CD4-positive, alpha-beta T cell (primary cell): ENCODE results near the gene GNG7. TPM values are rescaled to one million over a fixed set of nuclear protein-coding genes. Genes with fewer than 3 reads are reported as not detected.
A peak's percentile ranks its signal among the peaks of the same experiment; 100 is the strongest.

Source experiments
- ATAC-seq: fragments of 200-7000 bp; cut with Tn5 transposase; one replicate; pipeline ENCODE4 v1.10.0; 2022; ENCODE audit warnings: mild to moderate bottlenecking; ENCODE audit not compliant: poor library complexity
- CTCF ChIA-PET: fragments of 350-600 bp; sonication (Branson Sonifier 250); formaldehyde crosslinking; loops from one replicate; lab custom pipeline; 2021; ENCODE audit warnings: antibody characterized with exemption, inconsistent platforms; lab: Charles Lee
- POLR2A ChIA-PET: fragments of 350-600 bp; sonication (Branson Sonifier 250); formaldehyde crosslinking; loops from one replicate; lab custom pipeline; 2021; ENCODE audit warnings: antibody characterized with exemption, inconsistent platforms; lab: Charles Lee
- DNase-seq, 14 experiments: peaks; one replicate each; pipeline ENCODE4 v3.0.0-alpha.2; 2013 to 2020; ENCODE audit warnings: mixed read lengths in 2 of 14
- H3K27ac ChIP-seq, 2 donors: one replicate each; pipeline versions ENCODE4 v1.5.1 to v1.7.0; 2013; ENCODE audit warnings: low read length in 2 of 2, low read depth in 1 of 2, mild to moderate bottlenecking in 1 of 2
- H3K27me3 ChIP-seq, 2 experiments: 1 replicate in 1 of 2; 2 replicates in 1 of 2; pipeline versions ENCODE4 v1.6.1 to v1.7.0; 2013; ENCODE audit warnings: low read length in 2 of 2, control low read depth in 1 of 2, mild to moderate bottlenecking in 1 of 2, moderate library complexity in 1 of 2; ENCODE audit not compliant: insufficient read depth in 2 of 2, control insufficient read depth in 1 of 2
- H3K36me3 ChIP-seq: one replicate; pipeline ENCODE4 v1.6.1; 2013; ENCODE audit warnings: low read length, control low read depth; ENCODE audit not compliant: insufficient read depth
- H3K4me1 ChIP-seq: one replicate; pipeline ENCODE4 v1.6.1; 2013; ENCODE audit warnings: low read length, control low read depth; ENCODE audit not compliant: insufficient read depth
- H3K4me3 ChIP-seq: one replicate; pipeline ENCODE4 v1.5.1; 2013; ENCODE audit warnings: mild to moderate bottlenecking, low read length, moderate library complexity
- H3K9me3 ChIP-seq, 2 experiments: 1 replicate in 1 of 2; 2 replicates in 1 of 2; pipeline versions ENCODE4 v1.6.1 to v1.7.0; 2013; ENCODE audit warnings: low read length in 2 of 2, mild to moderate bottlenecking in 2 of 2, control low read depth in 1 of 2, moderate library complexity in 1 of 2; ENCODE audit not compliant: control insufficient read depth in 1 of 2, insufficient read depth in 1 of 2
- H3K27ac Mint-ChIP-seq: one replicate; pipeline ENCODE4 v1.8.0; 2020; ENCODE audit warnings: mixed read lengths
- H3K27me3 Mint-ChIP-seq: one replicate; pipeline ENCODE4 v1.8.0; 2021; ENCODE audit warnings: mixed read lengths
- H3K36me3 Mint-ChIP-seq: one replicate; pipeline ENCODE4 v1.8.0; 2021; ENCODE audit warnings: low read depth, mixed read lengths
- H3K4me1 Mint-ChIP-seq: one replicate; pipeline ENCODE4 v1.8.0; 2021; ENCODE audit warnings: low read depth, mixed read lengths
- H3K4me3 Mint-ChIP-seq: one replicate; pipeline ENCODE4 v1.8.0; 2020; ENCODE audit warnings: mild to moderate bottlenecking, mixed read lengths
- H3K9me3 Mint-ChIP-seq: one replicate; pipeline ENCODE4 v1.8.0; 2020; ENCODE audit warnings: mixed read lengths
- intact Hi-C, 2 experiments: fragments of 100-400 bp; cut with DNase I in 1 of 2; cut with micrococcal nuclease in 1 of 2; formaldehyde crosslinking; loops; one replicate each; pipeline versions ENCODE4 v1.15.1 to v1.9.0; 2023 to 2025; cut with DNase I, micrococcal nuclease
- total RNA-seq, 174 experiments: library from RNA in 2 of 174; stranded (reverse) in 2 of 174; gene quantifications; one replicate each; pipeline ENCODE4 v1.2.3 and lab custom pipeline; 2021 to 2026
- TF ChIP-seq, protein P1 (sequence below): fragments of 200-600 bp; IDR thresholded peaks from one replicate; pipeline ENCODE4 v1.8.0; 2022; ENCODE audit warnings: antibody characterized with exemption, mild to moderate bottlenecking

The GNG7 gene
- total RNA-seq, 2 experiments from 2014 or later = 5.2 to 5.7 TPM

DNA sequence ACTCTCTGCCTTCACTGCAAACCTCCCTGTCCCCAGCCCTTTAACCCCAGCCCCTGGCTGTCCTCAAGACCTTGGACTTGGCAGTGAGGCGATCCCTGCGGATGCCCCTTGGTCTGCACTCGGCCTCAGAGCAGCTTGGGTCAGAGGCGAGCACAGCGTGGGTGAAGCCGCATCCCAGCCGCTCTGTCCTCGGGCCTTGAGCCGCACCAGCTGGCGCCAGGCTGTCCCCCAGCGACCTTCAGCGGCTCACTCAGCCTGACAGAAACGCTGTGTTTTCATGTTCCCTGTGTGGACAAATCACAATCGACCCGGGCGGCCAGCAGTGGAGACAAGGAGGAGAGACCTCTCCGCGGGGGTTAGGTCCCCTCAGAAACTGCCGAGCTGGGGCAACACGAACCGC is 52.0 kb downstream of the GNG7 start:
- TF ChIP-seq, protein P1, sequence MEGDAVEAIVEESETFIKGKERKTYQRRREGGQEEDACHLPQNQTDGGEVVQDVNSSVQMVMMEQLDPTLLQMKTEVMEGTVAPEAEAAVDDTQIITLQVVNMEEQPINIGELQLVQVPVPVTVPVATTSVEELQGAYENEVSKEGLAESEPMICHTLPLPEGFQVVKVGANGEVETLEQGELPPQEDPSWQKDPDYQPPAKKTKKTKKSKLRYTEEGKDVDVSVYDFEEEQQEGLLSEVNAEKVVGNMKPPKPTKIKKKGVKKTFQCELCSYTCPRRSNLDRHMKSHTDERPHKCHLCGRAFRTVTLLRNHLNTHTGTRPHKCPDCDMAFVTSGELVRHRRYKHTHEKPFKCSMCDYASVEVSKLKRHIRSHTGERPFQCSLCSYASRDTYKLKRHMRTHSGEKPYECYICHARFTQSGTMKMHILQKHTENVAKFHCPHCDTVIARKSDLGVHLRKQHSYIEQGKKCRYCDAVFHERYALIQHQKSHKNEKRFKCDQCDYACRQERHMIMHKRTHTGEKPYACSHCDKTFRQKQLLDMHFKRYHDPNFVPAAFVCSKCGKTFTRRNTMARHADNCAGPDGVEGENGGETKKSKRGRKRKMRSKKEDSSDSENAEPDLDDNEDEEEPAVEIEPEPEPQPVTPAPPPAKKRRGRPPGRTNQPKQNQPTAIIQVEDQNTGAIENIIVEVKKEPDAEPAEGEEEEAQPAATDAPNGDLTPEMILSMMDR = no peak

DNA sequence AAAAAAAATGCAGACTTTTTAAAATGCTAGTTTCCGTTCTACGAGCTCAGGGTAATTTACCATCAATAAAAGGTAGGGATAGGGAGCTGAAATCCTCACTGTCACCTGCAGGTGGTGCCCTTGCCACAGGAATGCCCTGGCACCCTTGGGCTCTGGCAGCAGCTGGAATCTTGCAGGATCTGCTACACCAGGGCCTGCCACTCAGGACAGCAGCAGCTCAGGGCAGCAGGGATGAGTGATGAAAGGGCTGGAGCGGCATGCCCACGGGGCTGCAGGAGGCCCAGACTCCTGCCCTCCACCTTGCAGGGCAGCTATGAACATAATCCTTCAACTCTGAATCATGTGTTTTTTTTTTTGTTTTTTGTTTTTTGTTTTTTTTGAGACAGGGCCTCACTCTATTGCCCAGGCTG is 54.0 kb downstream of the GNG7 start:
- TF ChIP-seq, protein P1 = peak; percentile 87
- no peak overlapping the region for H3K27ac ChIP-seq
- no peaks in the 10 kb centered on the region for H3K27me3 Mint-ChIP-seq
- H3K4me1 Mint-ChIP-seq = no peaks in the 10 kb centered on the region
- ChIA-PET POLR2A (interaction anchor here (0.7 to 1.6 kb wide), 8 partner anchors 28 to 302 kb away, joined by 3 to 16 read pairs (median 4); partner anchors contain the start of genes GADD45B and SGTA), CTCF (interaction anchor here (0.6 to 3.3 kb wide), 17 partner anchors 9 to 460 kb away, joined by 3 to 58 read pairs (median 4); partner anchors contain the start of genes THOP1 and ZNF554)
- H3K27me3 ChIP-seq = no peaks in the 10 kb centered on the region
- no peaks in the 10 kb centered on the region for H3K9me3 ChIP-seq
- no peaks in the 10 kb centered on the region for H3K36me3 Mint-ChIP-seq
- intact Hi-C loops = loop anchor here (1.0 to 2.0 kb wide), 3 partner anchors 101 to 224 kb away; no protein-coding TSS in a partner anchor
- no peaks in the 10 kb centered on the region for H3K36me3 ChIP-seq
- ATAC-seq (peak; percentile 95), DNase-seq (peak; percentile 55 to 86 (median 72))
- H3K4me3 ChIP-seq = no peak overlapping the region
- H3K4me3 Mint-ChIP-seq = no peak overlapping the region
- no peaks in the 10 kb centered on the region for H3K9me3 Mint-ChIP-seq
- no peaks in the 10 kb centered on the region for H3K4me1 ChIP-seq
- H3K27ac Mint-ChIP-seq = no peak overlapping the region

More for the DNA sequence above, 52.0 kb downstream of the GNG7 start:
- intact Hi-C loops = no loop called here
- Histone ChIP-seq H3K9me3 (no peaks in the 10 kb centered on the region), H3K4me3 (no peak overlapping the region), H3K36me3 (no peaks in the 10 kb centered on the region), H3K4me1 (no peaks in the 10 kb centered on the region), H3K27ac (no peak overlapping the region), H3K27me3 (no peaks in the 10 kb centered on the region)
- no peak overlapping the region for H3K27ac Mint-ChIP-seq
- DNase-seq (no peak), ATAC-seq (no peak)
- no peaks in the 10 kb centered on the region for H3K36me3 Mint-ChIP-seq
- POLR2A ChIA-PET = no interaction called here
- H3K4me1 Mint-ChIP-seq = no peaks in the 10 kb centered on the region
- H3K27me3 Mint-ChIP-seq = no peaks in the 10 kb centered on the region
- H3K9me3 Mint-ChIP-seq = no peaks in the 10 kb centered on the region
- no peak overlapping the region for H3K4me3 Mint-ChIP-seq
- CTCF ChIA-PET = no interaction called here

DNA sequence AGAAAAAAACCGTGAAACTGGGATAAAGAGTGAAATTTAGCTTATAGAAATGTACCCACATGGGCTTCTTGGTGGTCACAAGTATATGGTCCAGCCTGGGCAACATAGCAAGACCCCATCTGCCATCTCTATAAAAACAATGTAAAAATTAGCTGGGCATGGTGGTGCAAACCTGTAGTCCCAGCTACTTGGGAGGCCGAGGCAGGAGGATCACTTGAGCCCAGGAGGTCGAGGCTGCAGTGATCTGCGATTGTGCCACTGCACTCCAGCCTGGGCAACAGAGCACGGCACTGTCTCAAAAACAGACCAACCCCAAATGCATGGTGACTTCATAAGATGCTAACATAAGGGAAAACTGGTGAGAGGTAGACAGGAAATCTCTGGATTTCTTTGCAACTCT is 54.4 kb downstream of the GNG7 start:
- peak; percentile 24 for ATAC-seq
- intact Hi-C loops = loop anchor here (1.0 to 2.0 kb wide), 3 partner anchors 101 to 225 kb away; no protein-coding TSS in a partner anchor

More for the DNA sequence above, 54.4 kb downstream of the GNG7 start:
- POLR2A ChIA-PET = interaction anchor here (0.7 to 1.6 kb wide), 8 partner anchors 27 to 302 kb away, joined by 3 to 16 read pairs (median 4); partner anchors contain the start of genes GADD45B and SGTA
- Mint-ChIP-seq H3K9me3 (no peaks in the 10 kb centered on the region), H3K27ac (no peak overlapping the region), H3K4me1 (no peaks in the 10 kb centered on the region), H3K4me3 (no peak overlapping the region), H3K36me3 (no peaks in the 10 kb centered on the region), H3K27me3 (no peaks in the 10 kb centered on the region)
- no peaks in the 10 kb centered on the region for H3K27me3 ChIP-seq
- H3K27ac ChIP-seq = no peak overlapping the region
- H3K36me3 ChIP-seq = no peaks in the 10 kb centered on the region
- TF ChIP-seq, protein P1 = no peak
- no peaks in the 10 kb centered on the region for H3K4me1 ChIP-seq
- H3K4me3 ChIP-seq = no peak overlapping the region
- DNase-seq = no peak
- CTCF ChIA-PET = interaction anchor here (0.6 to 3.3 kb wide), 17 partner anchors 10 to 461 kb away, joined by 3 to 58 read pairs (median 4); partner anchors contain the start of genes THOP1 and ZNF554
- H3K9me3 ChIP-seq = no peaks in the 10 kb centered on the region
